IPS DF 6.9 (cell line): ENCODE measurements around the gene GALNT7.

Experiments used
- DNase-seq: peaks from one replicate; pipeline ENCODE4 v3.0.0-alpha.2; 2013; ENCODE audit warnings: low read depth, low spot score
- H3K27ac ChIP-seq: one replicate; pipeline ENCODE4 v1.5.1; 2013; ENCODE audit warnings: low read length, control low read depth
- H3K27me3 ChIP-seq: 2 replicates; pipeline ENCODE4 v1.6.1; 2013; ENCODE audit warnings: mild to moderate bottlenecking, low read length; ENCODE audit not compliant: control insufficient read depth, insufficient read depth
- H3K36me3 ChIP-seq: 2 replicates; pipeline ENCODE4 v1.6.1; 2013; ENCODE audit warnings: low read length; ENCODE audit not compliant: control insufficient read depth, insufficient read depth
- H3K4me1 ChIP-seq: 2 replicates; pipeline ENCODE4 v1.6.1; 2013; ENCODE audit warnings: low read length; ENCODE audit not compliant: control insufficient read depth, insufficient read depth
- H3K4me3 ChIP-seq: 2 replicates; pipeline ENCODE4 v1.5.1; 2013; ENCODE audit warnings: mild to moderate bottlenecking, low read length
- H3K9me3 ChIP-seq: 2 replicates; pipeline ENCODE4 v1.6.1; 2013; ENCODE audit warnings: low read length, inconsistent platforms; ENCODE audit not compliant: control insufficient read depth, insufficient read depth
- WGBS: extraction: QIAGEN DNeasy Blood & Tissue Kit; methylation state at CpG from one replicate; pipeline ENCODE4 v1.1.7; 2013; ENCODE audit warnings: mixed read lengths, missing lambda C conversion rate; ENCODE audit not compliant: insufficient read length, insufficient coverage; 5-methylcytosine and 5-hydroxymethylcytosine counted together

The GALNT7 gene

GRCh38 chr4:173258866-173259265 lies 90.3 kb downstream of the GALNT7 start:
- no CpG with 5 or more reads among the region's 2 CpGs for WGBS
- DNase-seq: no peak
- Histone ChIP-seq H3K27me3 (no peaks in the 10 kb centered on the region), H3K27ac (no peak overlapping the region), H3K4me3 (no peak overlapping the region), H3K4me1 (no peaks in the 10 kb centered on the region), H3K9me3 (no peaks in the 10 kb centered on the region), H3K36me3 (no peaks in the 10 kb centered on the region)

GRCh38 chr4:173259310-173259709 lies 90.7 kb downstream of the GALNT7 start:
- no peak for DNase-seq
- H3K36me3 ChIP-seq: no peaks in the 10 kb centered on the region
- no peaks in the 10 kb centered on the region for H3K4me1 ChIP-seq
- H3K27me3 ChIP-seq: no peaks in the 10 kb centered on the region
- no CpG with 5 or more reads among the region's 6 CpGs for WGBS
- H3K9me3 ChIP-seq: no peaks in the 10 kb centered on the region
- no peak overlapping the region for H3K4me3 ChIP-seq
- H3K27ac ChIP-seq: no peak overlapping the region

GRCh38 chr4:173261052-173261451 lies 92.4 kb downstream of the GALNT7 start:
- no peaks in the 10 kb centered on the region for H3K4me1 ChIP-seq
- no peaks in the 10 kb centered on the region for H3K9me3 ChIP-seq
- WGBS: no CpG with 5 or more reads among the region's 2 CpGs
- no peaks in the 10 kb centered on the region for H3K27me3 ChIP-seq
- no peak overlapping the region for H3K27ac ChIP-seq
- no peaks in the 10 kb centered on the region for H3K36me3 ChIP-seq
- no peak overlapping the region for H3K4me3 ChIP-seq
- no peak for DNase-seq

- no peak overlapping the region for H3K27ac ChIP-seq
- H3K27me3 ChIP-seq: no peaks in the 10 kb centered on the region
- DNase-seq: no peak
- no peaks in the 10 kb centered on the region for H3K9me3 ChIP-seq
- H3K4me3 ChIP-seq: no peak overlapping the region
- no CpG with 5 or more reads among the region's 2 CpGs for WGBS
- no peaks in the 10 kb centered on the region for H3K4me1 ChIP-seq
- H3K36me3 ChIP-seq: no peaks in the 10 kb centered on the region
Measured at GRCh38 chr4:173262375-173262774, 93.8 kb downstream of the GALNT7 start.

- Histone ChIP-seq H3K27ac (no peak overlapping the region), H3K27me3 (no peaks in the 10 kb centered on the region), H3K36me3 (no peaks in the 10 kb centered on the region), H3K4me3 (no peak overlapping the region), H3K9me3 (no peaks in the 10 kb centered on the region), H3K4me1 (no peaks in the 10 kb centered on the region)
- DNase-seq: no peak
- no CpG with 5 or more reads among the region's 4 CpGs for WGBS
Measured at GRCh38 chr4:173264245-173264644, 95.6 kb downstream of the GALNT7 start.

GRCh38 chr4:173264684-173265185 lies 96.1 kb downstream of the GALNT7 start:
- Histone ChIP-seq H3K27me3 (no peaks in the 10 kb centered on the region), H3K36me3 (no peaks in the 10 kb centered on the region), H3K4me1 (no peaks in the 10 kb centered on the region), H3K27ac (no peak overlapping the region), H3K9me3 (no peaks in the 10 kb centered on the region), H3K4me3 (no peak overlapping the region)
- WGBS: no CpG with 5 or more reads among the region's 5 CpGs
- no peak for DNase-seq

- no peak overlapping the region for H3K4me3 ChIP-seq
- H3K9me3 ChIP-seq: no peaks in the 10 kb centered on the region
- no peaks in the 10 kb centered on the region for H3K27me3 ChIP-seq
- no peaks in the 10 kb centered on the region for H3K36me3 ChIP-seq
- no peak for DNase-seq
- WGBS: no CpG with 5 or more reads among the region's 6 CpGs
- H3K27ac ChIP-seq: no peak overlapping the region
- no peaks in the 10 kb centered on the region for H3K4me1 ChIP-seq
Measured at GRCh38 chr4:173265751-173266150, 97.1 kb downstream of the GALNT7 start.

GRCh38 chr4:173267711-173268110 lies 99.1 kb downstream of the GALNT7 start:
- WGBS: no CpG with 5 or more reads among the region's 2 CpGs
- no peaks in the 10 kb centered on the region for H3K27me3 ChIP-seq
- H3K4me1 ChIP-seq: no peaks in the 10 kb centered on the region
- H3K4me3 ChIP-seq: no peak overlapping the region
- no peaks in the 10 kb centered on the region for H3K36me3 ChIP-seq
- H3K9me3 ChIP-seq: no peaks in the 10 kb centered on the region
- H3K27ac ChIP-seq: no peak overlapping the region
- DNase-seq: no peak

GRCh38 chr4:173269280-173269679 lies 100.7 kb downstream of the GALNT7 start:
- no peak for DNase-seq
- Histone ChIP-seq H3K4me1 (no peaks in the 10 kb centered on the region), H3K27me3 (no peaks in the 10 kb centered on the region), H3K4me3 (no peak overlapping the region), H3K27ac (no peak overlapping the region), H3K9me3 (no peaks in the 10 kb centered on the region), H3K36me3 (no peaks in the 10 kb centered on the region)
- no CpG with 5 or more reads among the region's 3 CpGs for WGBS

GRCh38 chr4:173270312-173271027 lies 101.9 kb downstream of the GALNT7 start:
- WGBS: no CpG with 5 or more reads among the region's 4 CpGs
- Histone ChIP-seq H3K36me3 (no peaks in the 10 kb centered on the region), H3K9me3 (no peaks in the 10 kb centered on the region), H3K27me3 (no peaks in the 10 kb centered on the region), H3K27ac (no peak overlapping the region), H3K4me3 (no peak overlapping the region), H3K4me1 (no peaks in the 10 kb centered on the region)
- DNase-seq: no peak

GRCh38 chr4:173272314-173272713 lies 103.7 kb downstream of the GALNT7 start:
- Histone ChIP-seq H3K27ac (no peak overlapping the region), H3K4me3 (no peak overlapping the region), H3K4me1 (no peaks in the 10 kb centered on the region), H3K27me3 (no peaks in the 10 kb centered on the region), H3K36me3 (no peaks in the 10 kb centered on the region), H3K9me3 (no peaks in the 10 kb centered on the region)
- no peak for DNase-seq
- WGBS: 100% methylated on average over 1 of the region's 5 CpGs
